ENCODE data around the gene LEMD2. TPM values are rescaled to one million over a fixed set of nuclear protein-coding genes. Genes with fewer than 3 reads are reported as not detected.
"Not testable (repeated sequence)": the region's sequence is repeated elsewhere in the genome, so short reads cannot be mapped to it uniquely, and the experiment has no call there.

LEMD2 gene
- total RNA-seq: 10 to 100 TPM; 26.0 to 33.7 TPM
- long read RNA-seq, partial matches to known transcripts: 1 of 6 reads
- long read RNA-seq, other reads (novel, unspliced or antisense): 2 of 6 reads

GRCh38 chr6:33788694-33789549 lies at the start of gene LEMD2:
TSS of gene LEMD2 (minus strand) at chr6:33789130. CDS start at chr6:33789116, 14 bp downstream.
- peak; percentile 95 for DNase-seq
- intact Hi-C loops (cut with DNase I): loop anchor here in 1 of 2 donors (5.0 kb wide), 1 partner anchor 98 kb away; no protein-coding TSS in a partner anchor
- ATAC-seq: peak; percentile 98

- DNase-seq (no peak), ATAC-seq (peak; percentile 43 to 69)
- intact Hi-C loops (cut with DNase I): no loop called here
Measured at GRCh38 chr6:33837971-33838665, 49.2 kb upstream of the LEMD2 start.

- no peak for ATAC-seq
- DNase-seq: no peak
- intact Hi-C loops (cut with DNase I): no loop called here
Measured at GRCh38 chr6:33836806-33837469, 48.0 kb upstream of the LEMD2 start.

GRCh38 chr6:33834401-33835392 lies 45.8 kb upstream of the LEMD2 start:
- intact Hi-C loops (cut with DNase I): no loop called here
- ATAC-seq (no peak), DNase-seq (no peak)

GRCh38 chr6:33833599-33833998 lies 44.7 kb upstream of the LEMD2 start:
- DNase-seq (no peak), ATAC-seq (no peak)
- intact Hi-C loops (cut with DNase I): no loop called here

GRCh38 chr6:33832831-33833230 lies 43.9 kb upstream of the LEMD2 start:
- DNase-seq; ATAC-seq; intact Hi-C loops (cut with DNase I): not testable (repeated sequence)

GRCh38 chr6:33831725-33832124 lies 42.8 kb upstream of the LEMD2 start:
- intact Hi-C loops (cut with DNase I); DNase-seq; ATAC-seq: not testable (repeated sequence)

- intact Hi-C loops (cut with DNase I): no loop called here
- DNase-seq: no peak
- ATAC-seq: no peak
Measured at GRCh38 chr6:33830635-33831240, 41.8 kb upstream of the LEMD2 start.

GRCh38 chr6:33828764-33829731 lies 40.1 kb upstream of the LEMD2 start:
- DNase-seq: no peak
- ATAC-seq: peak in 1 of 2 donors; percentile 82
- intact Hi-C loops (cut with DNase I): no loop called here

- ATAC-seq: no peak
- no peak for DNase-seq
- intact Hi-C loops (cut with DNase I): no loop called here
Measured at GRCh38 chr6:33828452-33828763, 39.5 kb upstream of the LEMD2 start.

GRCh38 chr6:33827546-33828451 lies 38.9 kb upstream of the LEMD2 start:
- ATAC-seq (no peak), DNase-seq (no peak)
- intact Hi-C loops (cut with DNase I): no loop called here

GRCh38 chr6:33826537-33826936 lies 37.6 kb upstream of the LEMD2 start:
- DNase-seq (no peak), ATAC-seq (no peak)
- intact Hi-C loops (cut with DNase I): no loop called here

- ATAC-seq (peak in 1 of 2 donors; percentile 61), DNase-seq (peak; percentile 58)
- intact Hi-C loops (cut with DNase I): no loop called here
Measured at GRCh38 chr6:33824461-33825154, 35.7 kb upstream of the LEMD2 start.

- ATAC-seq: no peak
- no peak for DNase-seq
- intact Hi-C loops (cut with DNase I): no loop called here
Measured at GRCh38 chr6:33823806-33824205, 34.9 kb upstream of the LEMD2 start.

- DNase-seq (no peak), ATAC-seq (no peak)
- intact Hi-C loops (cut with DNase I): no loop called here
Measured at GRCh38 chr6:33822575-33823395, 33.9 kb upstream of the LEMD2 start.

Measured in left cardiac atrium (tissue), 4 donors.